ENCODE results near the gene CUZD1.
"Not testable (repeated sequence)": the region's sequence is repeated elsewhere in the genome, so short reads cannot be mapped to it uniquely, and the experiment has no call there.

Gene CUZD1, protein sequence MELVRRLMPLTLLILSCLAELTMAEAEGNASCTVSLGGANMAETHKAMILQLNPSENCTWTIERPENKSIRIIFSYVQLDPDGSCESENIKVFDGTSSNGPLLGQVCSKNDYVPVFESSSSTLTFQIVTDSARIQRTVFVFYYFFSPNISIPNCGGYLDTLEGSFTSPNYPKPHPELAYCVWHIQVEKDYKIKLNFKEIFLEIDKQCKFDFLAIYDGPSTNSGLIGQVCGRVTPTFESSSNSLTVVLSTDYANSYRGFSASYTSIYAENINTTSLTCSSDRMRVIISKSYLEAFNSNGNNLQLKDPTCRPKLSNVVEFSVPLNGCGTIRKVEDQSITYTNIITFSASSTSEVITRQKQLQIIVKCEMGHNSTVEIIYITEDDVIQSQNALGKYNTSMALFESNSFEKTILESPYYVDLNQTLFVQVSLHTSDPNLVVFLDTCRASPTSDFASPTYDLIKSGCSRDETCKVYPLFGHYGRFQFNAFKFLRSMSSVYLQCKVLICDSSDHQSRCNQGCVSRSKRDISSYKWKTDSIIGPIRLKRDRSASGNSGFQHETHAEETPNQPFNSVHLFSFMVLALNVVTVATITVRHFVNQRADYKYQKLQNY

DNA sequence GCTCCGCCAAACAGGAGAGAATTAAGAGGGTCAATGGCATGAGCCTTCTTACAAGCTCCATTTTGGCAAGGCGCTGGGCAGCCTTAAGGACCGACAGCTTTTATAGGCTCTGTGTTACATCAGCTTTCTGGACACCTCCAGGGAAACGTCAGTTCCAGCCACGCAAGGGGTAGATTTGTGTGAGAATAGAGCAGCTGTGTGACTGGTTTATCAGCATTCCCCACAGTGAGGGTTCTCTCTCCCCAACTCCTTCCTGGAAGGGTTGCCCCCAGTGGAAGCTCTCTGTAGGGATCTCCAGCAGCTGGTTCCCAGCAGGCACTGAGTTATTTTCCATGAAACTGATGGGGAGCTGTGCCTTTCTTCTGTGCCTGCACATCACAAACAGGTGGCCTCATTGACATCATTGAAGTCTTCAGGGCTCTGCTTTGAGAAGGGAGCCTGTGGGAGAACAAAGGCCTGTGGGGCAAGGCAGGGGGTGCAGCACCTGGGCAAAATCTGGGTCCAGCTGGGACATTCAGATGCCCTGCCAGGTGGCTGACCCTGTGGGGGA lies at the start of gene CUZD1:
TSS of gene CUZD1 (minus strand) at position 75 of the 550 bp plus-strand sequence. CDS start at position 61, 14 bp downstream.
- no peak for DNase-seq (ENCODE audit: low read depth in 3 of 3)

DNA sequence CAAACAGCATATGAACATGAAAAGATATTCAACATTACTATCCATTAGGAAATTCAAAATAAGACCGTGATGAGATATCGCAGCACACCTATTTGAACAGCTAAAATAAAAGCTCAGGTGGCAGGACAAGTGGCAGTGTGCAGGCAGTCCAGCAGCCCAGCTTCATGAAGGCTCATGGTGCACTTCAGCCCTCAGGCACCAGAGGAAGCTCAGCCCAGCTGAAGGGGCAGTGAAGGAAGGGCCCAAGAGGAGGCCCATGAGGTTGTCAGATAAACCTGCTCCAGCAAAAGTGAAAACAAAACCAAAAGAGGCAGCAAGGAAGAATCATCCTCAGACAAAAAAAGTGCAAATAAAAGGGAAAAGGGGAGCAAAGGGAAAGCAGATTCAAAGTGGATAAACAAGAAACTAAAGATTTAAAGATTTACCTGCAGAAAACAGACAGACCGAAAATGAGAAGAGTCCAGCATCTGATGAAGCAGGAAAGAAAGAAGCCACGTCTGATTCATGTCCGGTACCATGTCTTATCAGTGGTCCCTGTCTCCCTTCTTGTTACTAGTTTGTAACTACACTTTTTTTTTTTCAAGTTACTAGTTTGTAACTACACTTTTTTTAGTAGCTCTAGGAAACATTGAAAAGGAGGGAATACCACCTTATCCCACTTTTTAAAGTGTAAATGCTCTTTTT lies 48.7 kb upstream of the CUZD1 start:
- no peak for DNase-seq (ENCODE audit: low read depth in 3 of 3)

DNA sequence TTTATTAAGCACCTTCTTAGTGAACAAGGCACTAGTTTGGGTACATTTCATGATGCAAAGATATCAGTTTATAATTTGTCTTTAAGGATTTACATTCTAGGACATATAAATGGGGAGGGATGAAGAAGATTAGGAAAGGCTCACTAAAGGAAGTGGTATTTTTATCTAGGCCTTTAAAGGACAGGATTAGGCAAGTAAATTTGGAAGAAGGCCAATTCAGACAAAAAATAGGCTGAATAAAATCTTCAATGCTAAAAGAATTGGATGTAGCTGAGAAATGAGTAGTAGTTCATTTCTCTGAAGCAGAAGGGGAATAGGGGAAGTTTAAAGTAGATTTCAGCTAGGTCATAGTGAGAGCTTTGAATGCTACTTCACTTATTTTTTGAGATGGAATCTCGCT lies 38.5 kb upstream of the CUZD1 start:
- no peak for DNase-seq (ENCODE audit: low read depth in 3 of 3)

DNA sequence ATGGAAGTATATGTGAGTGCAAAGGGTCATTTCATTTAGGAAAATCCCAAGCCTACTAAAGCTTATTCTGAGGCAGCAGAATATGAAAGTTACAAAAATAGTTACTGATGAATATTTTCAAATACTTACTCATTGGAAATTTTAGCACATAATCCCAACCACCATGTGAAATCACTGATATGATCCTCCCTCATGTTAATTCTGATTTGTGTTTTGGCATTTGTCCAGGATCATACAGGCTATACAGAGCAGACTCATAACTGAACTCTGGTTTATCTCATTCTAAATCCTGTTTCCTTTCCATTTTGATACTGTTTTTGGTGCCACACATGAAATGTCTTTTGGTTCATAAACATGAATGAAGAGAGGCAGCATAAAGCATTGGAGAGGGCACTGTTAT lies 37.1 kb upstream of the CUZD1 start:
- no peak for DNase-seq (ENCODE audit: low read depth in 3 of 3)

DNA sequence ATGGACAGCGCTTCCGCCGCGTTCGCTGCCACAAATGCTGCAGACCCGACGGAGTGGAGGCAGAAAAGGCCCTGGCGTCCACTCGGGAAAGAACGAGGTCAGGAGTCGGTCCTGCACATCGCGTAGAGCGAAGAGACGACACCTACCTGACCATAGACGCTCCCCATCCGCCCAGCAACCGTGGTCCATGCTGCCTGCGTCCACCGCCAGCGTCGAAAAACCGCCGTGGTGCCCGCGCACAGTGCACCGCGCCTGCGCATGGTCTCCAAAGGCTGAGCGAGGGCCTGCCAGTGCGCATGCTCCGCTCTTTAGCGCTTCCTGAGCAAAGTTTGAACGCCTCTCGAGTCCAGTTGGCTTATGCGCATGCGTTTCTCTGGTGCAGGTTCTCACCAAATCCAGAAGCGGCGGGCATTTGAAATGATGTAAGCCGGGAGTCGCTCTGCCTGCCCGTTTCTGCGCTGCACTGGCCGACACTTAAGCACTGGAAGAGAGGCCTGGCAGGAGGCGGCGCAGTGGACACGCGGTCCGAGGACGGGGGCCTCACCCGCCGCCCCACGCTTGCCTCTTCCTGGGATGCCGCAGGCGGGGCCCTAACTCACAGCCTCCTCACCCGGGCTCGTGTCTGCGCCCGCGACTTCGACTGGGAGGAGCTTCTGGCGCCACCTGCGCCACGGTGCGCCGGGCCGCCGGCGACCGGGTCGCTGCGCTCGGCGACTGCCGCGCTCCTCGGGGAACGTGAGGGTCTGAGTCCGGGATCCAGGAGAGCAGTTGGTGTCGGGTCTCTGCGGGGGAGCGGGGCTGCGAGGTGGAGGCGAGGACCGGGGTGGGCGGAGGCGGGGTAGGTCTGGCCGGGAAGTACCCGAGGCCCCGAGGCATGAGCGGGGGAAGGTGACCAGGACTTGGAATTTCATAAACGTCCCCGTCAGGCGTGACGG lies 33.9 kb upstream of the CUZD1 start, which contains the start of gene FAM24B:
TSS of gene FAM24B (minus strand) at position 243 of the 935 bp plus-strand sequence. CDS start 29,066 bp downstream, outside the sequence.
- DNase-seq (ENCODE audit: low read depth in 3 of 3) = peak; percentile 84 to 91 (median 91)

DNA sequence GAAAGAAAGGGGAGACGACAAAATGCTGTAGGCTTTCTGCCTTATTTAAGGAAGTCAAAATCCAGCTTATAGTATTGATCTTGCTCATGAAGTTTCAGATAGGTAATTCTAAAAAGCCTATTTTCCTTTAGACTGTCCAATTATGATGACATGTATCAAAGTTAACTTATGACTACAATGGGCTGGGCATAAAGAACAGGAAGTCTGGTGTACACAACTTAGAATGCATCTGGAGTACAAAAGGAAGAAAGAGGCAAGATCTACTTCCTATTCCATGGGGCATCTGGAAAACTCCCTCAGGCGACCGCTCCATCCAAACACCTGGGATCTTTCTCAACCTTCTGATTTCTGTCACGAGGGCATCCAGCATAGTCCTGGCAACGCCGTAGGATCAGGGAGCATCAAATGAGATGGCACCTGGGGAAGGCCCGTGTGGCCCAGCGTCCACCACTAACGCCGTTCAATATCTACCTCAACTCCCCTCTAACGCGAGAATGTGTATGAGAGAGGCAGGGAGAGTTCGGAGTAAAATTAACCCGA lies 33.2 kb upstream of the CUZD1 start:
- no peak for DNase-seq (ENCODE audit: low read depth in 3 of 3)

DNA sequence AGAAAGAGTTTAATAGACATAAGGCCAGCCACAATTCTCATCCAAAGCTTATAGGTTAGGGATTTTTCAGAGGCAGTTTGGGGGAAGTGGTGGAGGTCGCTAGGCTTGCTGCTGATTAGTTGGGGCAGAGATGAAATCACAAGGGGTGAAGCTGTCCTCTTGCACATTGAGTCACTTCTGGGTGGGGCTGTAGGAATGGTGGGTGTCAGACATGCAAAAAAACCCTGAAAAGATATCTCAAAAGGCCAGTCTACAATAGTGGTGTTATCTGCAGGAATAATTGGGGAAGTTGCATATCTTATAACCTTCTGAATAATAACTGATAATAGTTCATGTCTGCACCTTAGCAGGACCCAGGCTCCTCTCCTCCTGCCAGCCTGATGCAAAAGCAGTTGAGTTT lies 31.6 kb upstream of the CUZD1 start:
- DNase-seq (ENCODE audit: low read depth in 3 of 3) = no peak

DNA sequence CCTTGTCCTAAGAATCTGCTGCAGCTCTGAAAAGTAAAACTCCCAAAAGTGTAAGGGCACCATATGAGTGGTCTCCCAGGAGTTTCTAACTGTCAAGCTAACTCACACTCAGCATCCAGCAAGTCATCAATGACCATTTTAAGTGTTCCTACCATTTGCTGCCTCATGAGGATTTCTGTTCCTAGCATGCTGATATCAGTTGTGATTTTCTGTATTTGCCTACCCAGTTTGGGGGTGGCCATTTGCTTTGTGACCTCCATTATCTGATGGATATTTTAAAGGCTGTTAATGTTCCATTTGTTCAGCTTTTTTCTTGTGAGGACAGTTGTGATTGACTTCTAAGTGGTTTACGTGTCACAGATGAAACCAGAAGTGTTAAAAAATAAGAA lies 30.8 kb upstream of the CUZD1 start:
- no peak for DNase-seq (ENCODE audit: low read depth in 3 of 3)

DNA sequence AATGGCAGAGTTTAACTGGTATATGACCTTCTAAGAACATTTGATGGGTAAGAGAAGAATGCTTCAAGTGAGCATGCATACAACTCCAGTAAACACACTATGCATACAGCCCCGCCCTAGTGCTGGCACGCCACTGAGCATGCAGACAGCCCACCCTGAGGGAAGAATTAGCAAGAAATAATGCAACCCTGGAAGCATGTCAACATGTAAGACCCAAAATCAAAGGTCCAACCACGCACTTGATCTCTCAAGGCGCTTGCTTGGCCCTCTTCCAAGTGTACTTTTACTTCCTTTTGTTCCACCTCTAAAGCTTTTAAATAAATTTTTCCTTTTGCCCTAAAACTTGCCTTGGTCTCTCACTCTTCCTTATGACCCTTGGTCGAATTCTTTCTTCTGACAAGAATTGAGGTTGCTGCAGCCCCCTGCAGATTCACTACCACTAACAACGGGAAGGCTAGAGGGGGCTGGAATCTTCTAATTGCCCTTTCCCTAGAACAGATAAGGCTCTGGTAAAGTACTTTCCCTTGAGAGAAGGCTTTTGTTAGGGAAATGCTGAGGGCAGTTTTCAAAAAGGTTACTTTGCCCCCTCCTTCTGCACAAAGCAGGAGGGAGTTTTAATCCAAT lies 30.3 kb upstream of the CUZD1 start:
- DNase-seq (ENCODE audit: low read depth in 3 of 3) = no peak

DNA sequence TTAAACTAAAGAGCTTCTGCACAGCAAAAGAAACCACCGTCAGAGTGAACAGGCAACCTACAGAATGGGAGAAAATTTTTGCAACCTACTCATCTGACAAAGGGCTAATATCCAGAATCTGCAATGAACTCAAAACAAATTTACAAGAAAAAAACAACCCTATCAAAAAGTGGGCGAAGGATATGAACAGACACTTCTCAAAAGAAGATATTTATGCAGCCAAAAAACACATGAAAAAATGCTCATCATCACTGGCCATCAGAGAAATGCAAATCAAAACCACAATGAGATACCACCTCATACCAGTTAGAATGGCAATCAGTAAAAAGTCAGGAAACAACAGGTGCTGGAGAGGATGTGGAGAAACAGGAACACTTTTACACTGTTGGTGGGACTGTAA lies 26.3 kb upstream of the CUZD1 start:
- not testable (repeated sequence) for DNase-seq (ENCODE audit: low read depth in 3 of 3)

DNA sequence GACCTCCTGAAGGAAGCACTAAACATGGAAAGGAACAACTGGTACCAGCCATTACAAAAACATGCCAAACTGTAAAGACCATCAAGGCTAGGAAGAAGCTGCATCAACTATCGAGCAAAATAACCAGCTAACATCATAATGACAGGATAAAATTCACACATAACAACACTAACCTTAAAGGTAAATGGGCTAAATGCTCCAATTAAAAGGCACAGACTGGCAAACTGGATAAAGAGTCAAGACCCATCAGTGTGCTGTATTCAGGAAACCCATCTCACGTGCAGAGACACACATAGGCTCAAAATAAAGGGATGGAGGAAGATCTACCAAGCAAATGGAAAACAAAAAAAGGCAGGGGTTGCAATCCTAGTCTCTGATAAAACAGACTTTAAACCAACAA lies 23.1 kb upstream of the CUZD1 start:
- DNase-seq (ENCODE audit: low read depth in 3 of 3) = not testable (repeated sequence)

DNA sequence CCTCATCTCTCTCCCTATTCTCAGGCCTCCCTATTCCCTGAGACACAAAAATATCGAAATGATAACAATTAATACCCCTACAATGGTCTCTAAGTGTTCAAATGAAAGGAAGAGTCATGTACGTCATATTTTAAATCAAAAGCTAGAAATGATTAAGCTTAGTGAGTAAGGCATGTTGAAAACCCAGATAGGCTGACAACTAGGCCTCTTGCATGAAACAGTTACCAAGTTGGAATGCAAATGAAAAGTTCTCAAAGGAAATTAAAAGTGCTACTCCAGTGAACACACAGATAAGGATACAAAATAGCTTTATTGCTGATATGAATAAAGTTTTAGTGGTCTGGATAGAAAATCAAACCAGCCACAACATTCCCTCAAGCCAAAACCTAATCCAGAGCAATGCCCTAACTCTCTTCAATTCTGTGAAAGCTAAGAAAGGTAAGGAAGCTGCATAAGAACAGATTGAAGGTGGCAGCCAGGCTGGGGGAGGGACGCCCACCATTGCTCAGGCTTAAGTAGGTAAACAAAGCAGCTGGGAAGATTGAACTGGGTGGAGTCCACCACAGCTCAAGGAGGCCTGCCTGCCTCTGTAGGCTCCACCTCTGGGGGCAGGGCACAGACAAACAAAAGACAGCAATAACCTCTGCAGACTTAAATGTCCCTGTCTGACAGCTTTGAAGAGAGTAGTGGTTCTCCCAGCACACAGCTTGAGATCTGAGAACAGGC lies 21.3 kb upstream of the CUZD1 start:
- DNase-seq (ENCODE audit: low read depth in 3 of 3) = not testable (repeated sequence)

DNA sequence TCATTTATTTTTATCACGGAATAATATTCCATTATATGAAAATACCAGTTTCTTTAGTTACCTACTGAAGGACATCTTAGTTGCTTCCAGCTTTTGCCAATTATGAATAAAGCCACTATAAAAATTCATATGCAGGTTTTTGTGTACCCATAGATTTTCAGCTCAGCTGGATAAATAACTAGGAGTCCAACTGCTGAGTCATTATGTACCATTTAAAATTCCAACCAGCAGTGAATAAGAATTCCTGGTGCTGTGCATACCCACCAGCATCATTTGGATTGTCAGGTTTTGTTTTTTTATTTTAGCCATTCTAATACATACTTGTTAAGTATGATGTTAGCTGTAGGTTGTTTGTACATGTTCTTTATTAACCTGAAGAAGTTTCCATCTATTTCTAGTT lies 19.2 kb upstream of the CUZD1 start:
- no peak for DNase-seq (ENCODE audit: low read depth in 3 of 3)

DNA sequence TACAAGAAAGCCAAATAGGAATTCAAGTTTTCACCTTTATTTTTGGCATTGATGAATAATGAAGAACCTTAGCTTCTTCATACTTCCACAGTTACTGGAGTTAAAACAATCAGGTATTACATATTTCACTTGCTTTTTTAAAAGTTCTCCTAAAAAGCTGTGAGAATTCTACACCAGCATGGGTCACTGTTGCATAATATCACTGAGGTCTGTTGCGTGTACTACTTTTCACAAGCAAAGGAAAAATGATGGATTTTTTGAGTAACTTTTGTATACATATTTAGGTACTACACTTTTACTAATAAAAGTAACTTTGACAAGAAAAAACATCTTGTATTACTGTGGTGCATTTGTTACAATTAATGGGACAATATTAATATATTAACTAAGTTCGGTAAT lies 18.5 kb upstream of the CUZD1 start:
- DNase-seq (ENCODE audit: low read depth in 3 of 3) = no peak

DNA sequence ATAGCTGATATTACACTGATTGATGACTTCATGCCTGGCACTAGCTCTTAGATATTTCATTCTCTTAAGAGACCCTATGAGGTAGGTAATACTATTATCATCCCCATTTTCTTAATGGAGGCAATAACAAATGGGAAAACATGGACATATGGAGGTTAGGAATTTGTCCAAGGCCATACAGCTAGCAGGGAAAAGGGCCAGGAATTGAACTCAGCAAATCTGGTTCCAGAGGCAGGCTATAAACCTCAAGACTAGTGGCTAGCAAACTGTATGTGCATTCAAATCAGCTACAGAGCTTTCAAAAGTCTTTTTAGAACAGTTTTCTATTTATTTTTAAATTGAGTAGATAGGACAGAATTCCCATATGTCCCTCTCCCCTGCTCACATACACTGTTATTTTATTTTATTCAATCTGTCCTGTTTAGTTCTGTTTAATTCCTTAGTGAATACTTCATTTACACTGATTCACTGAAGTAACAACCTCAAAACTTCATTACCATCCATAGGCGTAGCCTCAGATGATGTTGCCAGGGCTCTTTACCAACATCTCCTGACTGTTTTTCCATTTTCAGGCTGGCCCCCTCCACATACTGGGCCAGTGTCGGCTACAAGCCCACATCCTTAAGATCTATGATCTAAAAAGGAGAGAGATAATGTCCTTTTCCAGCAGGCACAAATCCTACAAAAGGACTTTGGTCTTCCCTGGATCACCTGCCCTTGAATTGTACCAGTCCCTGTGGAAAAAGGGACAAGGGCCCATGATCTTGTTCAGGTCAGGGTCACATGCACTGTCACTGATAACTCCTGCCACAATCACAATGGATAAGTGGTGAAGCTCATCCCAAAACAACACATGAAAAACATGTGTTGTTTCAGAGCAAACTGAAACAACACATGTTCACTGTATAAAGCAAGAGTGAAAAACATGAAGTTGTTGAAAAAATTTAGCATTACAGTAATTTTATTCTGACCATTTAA lies 17.8 kb upstream of the CUZD1 start:
- DNase-seq (ENCODE audit: low read depth in 3 of 3) = no peak

DNA sequence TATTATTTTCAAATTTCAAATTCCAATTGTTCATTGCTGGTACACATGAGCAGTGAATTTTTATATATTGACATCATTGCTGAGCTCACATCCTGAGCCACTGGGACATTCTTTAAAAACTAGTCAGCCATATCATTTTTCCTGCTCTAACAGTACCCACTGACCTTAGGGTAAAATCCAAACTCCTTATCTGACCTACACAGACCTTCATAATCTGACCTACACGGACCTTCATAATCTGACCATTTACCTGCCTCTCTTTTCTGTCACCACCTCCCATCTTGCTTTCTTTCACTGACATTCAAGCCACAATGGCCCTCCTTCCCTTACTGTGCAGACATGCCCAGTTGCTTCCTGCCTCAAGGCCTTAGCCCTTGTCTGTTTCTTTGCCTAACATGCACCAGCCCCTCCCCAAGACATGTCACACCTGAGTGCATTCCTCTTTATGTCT lies 16.1 kb upstream of the CUZD1 start:
- DNase-seq (ENCODE audit: low read depth in 3 of 3) = no peak

DNA sequence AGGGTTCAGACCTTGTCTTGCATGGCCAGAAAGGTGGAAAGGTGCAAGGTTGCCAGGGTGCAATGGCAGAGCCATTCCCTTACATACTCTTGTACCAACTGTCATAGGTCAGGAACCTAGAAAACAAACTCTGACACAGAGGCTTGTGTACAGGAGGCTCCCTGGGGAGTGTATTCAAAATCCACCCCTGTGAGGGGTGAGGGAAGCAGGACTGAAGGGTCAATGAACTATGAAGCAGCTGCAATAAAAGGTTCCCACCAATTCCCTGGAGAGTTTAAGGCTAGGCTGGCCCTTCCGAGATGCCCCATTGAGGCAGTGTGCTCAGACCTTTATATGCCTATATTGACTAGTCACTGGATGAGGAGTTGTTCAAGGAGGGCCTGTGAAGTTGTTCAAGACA lies 13.9 kb upstream of the CUZD1 start:
- DNase-seq (ENCODE audit: low read depth in 3 of 3) = no peak

DNA sequence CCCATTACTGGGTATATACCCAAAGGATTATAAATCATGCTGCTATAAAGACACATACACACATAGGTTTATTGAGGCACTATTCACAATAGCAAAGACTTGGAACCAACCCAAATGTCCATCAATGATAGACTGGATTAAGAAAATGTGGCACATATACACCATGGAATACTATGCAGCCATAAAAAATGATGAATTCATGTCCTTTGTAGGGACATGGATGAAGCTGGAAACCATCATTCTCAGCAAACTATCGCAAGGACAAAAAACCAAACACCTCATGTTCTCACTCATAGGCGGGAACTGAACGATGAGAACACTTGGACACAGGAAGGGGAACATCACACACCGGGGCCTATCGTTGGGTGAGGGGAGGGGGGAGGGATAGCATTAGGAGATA lies 12.4 kb upstream of the CUZD1 start:
- DNase-seq (ENCODE audit: low read depth in 3 of 3) = not testable (repeated sequence)

DNA sequence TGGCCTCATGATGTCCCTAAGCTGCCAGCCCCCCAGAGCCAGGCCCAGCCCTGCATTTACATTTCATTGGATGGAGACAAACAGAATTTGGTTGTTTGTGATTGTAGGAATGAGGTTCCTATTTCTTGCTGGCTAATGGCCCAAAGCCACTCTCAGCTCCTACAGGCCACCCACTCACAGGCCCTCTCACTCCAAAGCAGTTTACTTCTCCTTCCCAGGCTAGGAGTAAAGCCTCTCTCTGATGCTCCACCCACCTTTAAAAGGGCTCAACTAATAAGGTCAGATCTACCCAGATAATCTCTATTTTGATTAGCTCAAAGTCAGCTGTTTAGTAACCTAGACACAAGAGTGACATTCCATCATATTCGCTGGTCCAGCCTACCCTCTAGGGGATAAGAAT lies 11.2 kb upstream of the CUZD1 start:
- no peak for DNase-seq (ENCODE audit: low read depth in 3 of 3)
